Mesenchymal stem cell (in vitro differentiated cells and primary cell): Measurements from ENCODE around the gene DAND5.

Experiments used
- DNase-seq: peaks from one replicate; pipeline ENCODE4 v3.0.0-alpha.2; 2013
- H2AFZ ChIP-seq: one replicate; pipeline ENCODE4 v1.6.1; 2013; ENCODE audit warnings: low read depth, mild to moderate bottlenecking, control low read depth, inconsistent platforms, low read length, moderate library complexity
- H2AK5ac ChIP-seq: 2 replicates; pipeline ENCODE4 v1.6.1; 2013; ENCODE audit warnings: low read length, moderate library complexity, mild to moderate bottlenecking, inconsistent platforms; ENCODE audit not compliant: severe bottlenecking
- H2BK120ac ChIP-seq: one replicate; pipeline ENCODE4 v1.6.1; 2013; ENCODE audit warnings: low read depth, mild to moderate bottlenecking, inconsistent platforms, low read length, moderate library complexity
- H2BK12ac ChIP-seq, 2 experiments: one replicate each; pipeline ENCODE4 v1.6.1; 2013; ENCODE audit warnings: inconsistent platforms in 2 of 2, low read length in 2 of 2, mild to moderate bottlenecking in 2 of 2, moderate library complexity in 2 of 2, control low read depth in 1 of 2
- H2BK15ac ChIP-seq: one replicate; pipeline ENCODE4 v1.6.1; 2013; ENCODE audit warnings: mild to moderate bottlenecking, low read depth, inconsistent platforms; ENCODE audit not compliant: poor library complexity, severe bottlenecking
- H2BK5ac ChIP-seq: 2 replicates; pipeline ENCODE4 v1.6.1; 2013; ENCODE audit warnings: low read depth, mild to moderate bottlenecking, low read length, control low read depth, inconsistent platforms; ENCODE audit not compliant: poor library complexity, severe bottlenecking
- H3K14ac ChIP-seq, 2 experiments: one replicate each; pipeline ENCODE4 v1.6.1; 2013; ENCODE audit warnings: inconsistent platforms in 2 of 2, low read length in 2 of 2, control low read depth in 1 of 2, mild to moderate bottlenecking in 1 of 2, moderate library complexity in 1 of 2
- H3K18ac ChIP-seq, 2 experiments: one replicate each; pipeline ENCODE4 v1.6.1; 2013; ENCODE audit warnings: inconsistent platforms in 2 of 2, low read length in 2 of 2, control low read depth in 1 of 2, low read depth in 1 of 2, mild to moderate bottlenecking in 1 of 2
- H3K23ac ChIP-seq, 2 experiments: one replicate each; pipeline ENCODE4 v1.6.1; 2013; ENCODE audit warnings: inconsistent platforms in 2 of 2, low read length in 2 of 2, mild to moderate bottlenecking in 2 of 2, moderate library complexity in 2 of 2, control low read depth in 1 of 2
- H3K27ac ChIP-seq: 2 replicates; pipeline ENCODE4 v1.5.1; 2013; ENCODE audit warnings: mild to moderate bottlenecking, moderate library complexity, low read length, control low read depth, inconsistent platforms; ENCODE audit not compliant: poor library complexity, severe bottlenecking
- H3K27me3 ChIP-seq, 2 experiments: 2 replicates each; pipeline versions ENCODE4 v1.6.1 to v1.7.0; 2013; ENCODE audit warnings: low read length in 2 of 2, mild to moderate bottlenecking in 2 of 2, moderate library complexity in 2 of 2, control low read depth in 1 of 2, inconsistent platforms in 1 of 2; ENCODE audit not compliant: control insufficient read depth in 1 of 2, insufficient read depth in 1 of 2
- H3K36me3 ChIP-seq, 2 experiments: 2 replicates each; pipeline versions ENCODE4 v1.6.1 to v1.7.0; 2013; ENCODE audit warnings: low read length in 2 of 2, control low read depth in 1 of 2, inconsistent platforms in 1 of 2, low read depth in 1 of 2, mild to moderate bottlenecking in 1 of 2; ENCODE audit not compliant: insufficient read depth in 2 of 2, control insufficient read depth in 1 of 2
- H3K4ac ChIP-seq, 2 experiments: one replicate each; pipeline ENCODE4 v1.6.1; 2013; ENCODE audit warnings: inconsistent platforms in 2 of 2, low read length in 2 of 2, mild to moderate bottlenecking in 2 of 2, moderate library complexity in 2 of 2, control low read depth in 1 of 2, low read depth in 1 of 2
- H3K4me1 ChIP-seq: 2 replicates; pipeline ENCODE4 v1.6.1; 2013; ENCODE audit warnings: low read depth, low read length, control low read depth; ENCODE audit not compliant: control insufficient read depth, insufficient read depth
- H3K4me2 ChIP-seq: 2 replicates; pipeline ENCODE4 v1.6.1; 2013; ENCODE audit warnings: low read length, mild to moderate bottlenecking, inconsistent platforms; ENCODE audit not compliant: poor library complexity, severe bottlenecking
- H3K4me3 ChIP-seq, 2 experiments: 2 replicates each; pipeline versions ENCODE4 v1.5.1 to v1.7.0; 2013; ENCODE audit warnings: low read length in 2 of 2, mild to moderate bottlenecking in 2 of 2, control low read depth in 1 of 2, low read depth in 1 of 2; ENCODE audit not compliant: insufficient read depth in 1 of 2
- H3K79me1 ChIP-seq: replicated peaks from 2 replicates; pipeline ENCODE4 v1.6.1; 2013; ENCODE audit warnings: mild to moderate bottlenecking, control low read depth, low read length, inconsistent platforms; ENCODE audit not compliant: poor library complexity, severe bottlenecking
- H3K9ac ChIP-seq: 2 replicates; pipeline ENCODE4 v1.7.0; 2013; ENCODE audit warnings: mild to moderate bottlenecking, low read length, moderate library complexity
- H3K9me3 ChIP-seq: 2 replicates; pipeline ENCODE4 v1.7.0; 2013; ENCODE audit warnings: mild to moderate bottlenecking, low read length; ENCODE audit not compliant: control insufficient read depth
- H4K8ac ChIP-seq: one replicate; pipeline ENCODE4 v1.6.1; 2013; ENCODE audit warnings: inconsistent platforms, mild to moderate bottlenecking, low read length, moderate library complexity
- H4K91ac ChIP-seq: one replicate; pipeline ENCODE4 v1.6.1; 2013; ENCODE audit warnings: mild to moderate bottlenecking, low read length, inconsistent platforms
- WGBS: methylation state at CpG from one replicate; pipeline ENCODE4 v1.1.7; 2013; ENCODE audit warnings: mixed read lengths; 5-methylcytosine and 5-hydroxymethylcytosine counted together

The DAND5 gene

DNA sequence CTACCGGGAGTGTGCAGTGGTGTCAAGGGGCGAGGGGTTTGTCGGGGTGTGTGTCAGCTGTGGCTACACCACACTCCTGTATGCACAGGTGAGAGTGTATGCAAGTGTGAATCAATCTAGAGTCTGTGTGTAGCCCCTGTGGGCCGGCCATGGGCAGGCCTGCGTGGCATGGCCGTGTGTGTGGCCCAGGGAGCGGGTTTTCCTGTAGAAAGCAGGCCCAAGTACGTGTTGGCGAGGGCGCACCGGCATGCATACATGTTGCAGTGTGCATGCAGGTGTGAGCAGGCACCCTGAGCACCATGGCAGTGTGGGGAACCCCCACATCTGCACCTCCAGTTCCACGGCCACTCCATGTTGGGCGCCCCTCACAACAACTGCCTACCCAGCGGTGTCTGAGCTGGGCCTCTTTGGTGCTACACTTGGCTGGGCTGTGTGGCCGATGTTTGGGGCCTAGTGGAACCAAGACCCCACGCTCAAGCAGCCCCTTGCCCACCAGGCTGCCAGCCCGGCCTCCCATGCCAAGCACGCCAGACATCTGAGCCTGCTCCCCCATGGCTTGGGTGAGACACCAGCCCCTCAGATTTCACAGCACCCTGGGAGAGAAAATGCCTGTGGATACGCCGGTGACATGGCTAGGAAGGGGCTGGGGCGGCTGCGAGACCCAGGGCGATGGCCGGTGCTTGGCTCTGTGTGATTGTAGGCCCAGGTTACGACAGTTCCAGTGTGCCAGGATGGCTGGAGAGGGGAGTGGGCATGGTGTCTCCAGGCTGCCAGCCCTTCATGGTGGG, 28.0 kb downstream of the DAND5 start:
- no peak overlapping the region for H2AFZ ChIP-seq
- 96% methylated on average over 25 of the region's 25 CpGs for WGBS
- no peak overlapping the region for H4K91ac ChIP-seq
- no peak overlapping the region for H3K18ac ChIP-seq
- H3K9me3 ChIP-seq, result no peaks in the 10 kb centered on the region
- no peaks in the 10 kb centered on the region for H3K79me1 ChIP-seq
- peaks cover 0 to 32% of the 10 kb centered on the region in 2 experiments for H3K27me3 ChIP-seq
- H2BK5ac ChIP-seq, result no peak overlapping the region
- no peak overlapping the region for H2AK5ac ChIP-seq
- H3K23ac ChIP-seq, result peak overlapping the region in 1 of 2 experiments; percentile 43
- H2BK15ac ChIP-seq, result no peak overlapping the region
- no peak overlapping the region for H2BK120ac ChIP-seq
- peak overlapping the region in 1 of 2 experiments; percentile 85 for H3K14ac ChIP-seq
- H3K36me3 ChIP-seq, result peaks cover 11 to 16% of the 10 kb centered on the region in 2 experiments
- H3K27ac ChIP-seq, result no peak overlapping the region
- DNase-seq, result no peak
- H4K8ac ChIP-seq, result peak overlapping the region; percentile 29
- H3K4ac ChIP-seq, result no peak overlapping the region
- H2BK12ac ChIP-seq, result no peak overlapping the region
- H3K4me1 ChIP-seq, result peaks cover 19% of the 10 kb centered on the region
- H3K9ac ChIP-seq, result peak overlapping the region; percentile 95
- H3K4me3 ChIP-seq, result peak overlapping the region in 1 of 2 experiments; percentile 91
- no peak overlapping the region for H3K4me2 ChIP-seq

DNA sequence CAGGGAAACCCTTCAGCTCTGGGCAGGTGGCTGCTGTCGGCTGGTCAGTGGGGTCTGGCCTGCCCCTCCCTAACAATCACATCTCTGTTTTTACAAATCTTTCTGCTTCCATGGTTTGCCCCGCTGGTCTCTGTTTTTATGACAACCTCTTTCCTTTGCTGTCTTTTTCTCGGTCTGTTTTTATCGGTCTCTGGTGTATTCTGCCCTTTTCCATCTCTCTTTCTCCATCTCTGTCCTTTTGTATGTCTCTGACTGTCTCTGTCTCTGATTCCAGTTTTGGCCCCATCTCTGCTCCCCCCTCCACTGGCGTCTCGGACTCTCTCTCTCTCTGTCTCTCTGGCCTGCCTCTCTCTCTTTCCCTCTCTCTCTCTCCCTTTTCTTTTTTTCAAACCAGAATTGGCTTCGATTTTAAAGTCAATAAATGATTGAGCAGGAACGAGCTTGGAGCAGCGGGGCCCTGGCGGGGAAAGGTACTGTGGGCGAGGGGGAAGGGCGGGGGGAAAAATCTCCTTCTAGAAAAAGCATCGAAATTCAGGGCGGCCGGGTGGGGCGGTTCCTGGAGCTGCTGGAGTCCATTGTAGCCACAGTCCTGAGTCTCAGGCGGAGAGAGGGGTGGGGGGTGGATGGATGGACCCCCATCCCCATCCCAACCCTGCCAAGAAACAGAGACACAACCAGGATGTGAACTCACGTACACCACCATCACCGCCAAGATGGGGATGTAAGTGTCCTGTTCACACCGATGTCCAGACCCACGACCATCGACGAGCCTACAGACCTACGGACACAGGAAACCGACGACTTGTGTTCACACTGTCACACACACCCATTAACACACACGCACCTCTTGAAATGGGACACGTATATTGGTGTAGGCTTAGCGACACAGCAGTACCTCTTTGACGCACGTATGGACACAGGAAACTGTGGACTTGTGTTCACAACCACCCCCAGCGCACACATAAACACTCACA, 28.9 kb downstream of the DAND5 start:
- no peak overlapping the region for H4K91ac ChIP-seq
- no peak overlapping the region for H2BK15ac ChIP-seq
- no peak overlapping the region for H4K8ac ChIP-seq
- H3K4me1 ChIP-seq, result peaks cover 19% of the 10 kb centered on the region
- 80% methylated on average over 32 of the region's 32 CpGs for WGBS
- no peak overlapping the region for H3K27ac ChIP-seq
- H2AFZ ChIP-seq, result no peak overlapping the region
- H3K4me2 ChIP-seq, result no peak overlapping the region
- H2BK12ac ChIP-seq, result no peak overlapping the region
- H2AK5ac ChIP-seq, result no peak overlapping the region
- peak overlapping the region; percentile 95 for H3K9ac ChIP-seq
- H3K79me1 ChIP-seq, result no peaks in the 10 kb centered on the region
- no peak overlapping the region for H3K23ac ChIP-seq
- H3K4me3 ChIP-seq, result peak overlapping the region in 1 of 2 experiments; percentile 91
- no peak overlapping the region for H3K18ac ChIP-seq
- no peak overlapping the region for H3K14ac ChIP-seq
- peaks cover 0 to 36% of the 10 kb centered on the region in 2 experiments for H3K27me3 ChIP-seq
- no peak overlapping the region for H3K4ac ChIP-seq
- peaks cover 11 to 16% of the 10 kb centered on the region in 2 experiments for H3K36me3 ChIP-seq
- no peaks in the 10 kb centered on the region for H3K9me3 ChIP-seq
- H2BK5ac ChIP-seq, result no peak overlapping the region
- no peak for DNase-seq
- no peak overlapping the region for H2BK120ac ChIP-seq

DNA sequence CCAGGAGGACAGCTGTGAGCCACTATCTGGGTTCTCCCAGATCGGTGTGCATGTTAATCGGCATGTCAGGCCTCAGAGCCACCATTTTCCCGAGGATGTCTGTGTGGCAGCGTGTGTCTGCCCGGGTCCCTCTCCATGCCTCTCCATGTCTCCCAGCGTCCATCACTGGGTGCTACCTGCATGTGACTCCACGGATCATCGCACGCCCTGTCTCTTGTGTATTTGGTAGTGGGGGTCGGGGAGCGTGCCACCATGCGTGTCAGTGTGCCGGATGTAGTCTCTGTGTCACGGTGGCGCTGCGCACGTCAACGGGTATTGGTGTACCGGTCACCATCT, 31.8 kb downstream of the DAND5 start:
- H3K18ac ChIP-seq, result no peak overlapping the region
- H3K4ac ChIP-seq, result no peak overlapping the region
- no peak for DNase-seq
- no peak overlapping the region for H3K14ac ChIP-seq
- H2BK12ac ChIP-seq, result no peak overlapping the region
- H2AK5ac ChIP-seq, result no peak overlapping the region
- no peak overlapping the region for H2BK5ac ChIP-seq
- peak overlapping the region in 1 of 2 experiments; percentile 69 for H3K4me3 ChIP-seq
- H4K8ac ChIP-seq, result no peak overlapping the region
- no peaks in the 10 kb centered on the region for H3K79me1 ChIP-seq
- H3K4me2 ChIP-seq, result no peak overlapping the region
- no peak overlapping the region for H3K27ac ChIP-seq
- H2BK120ac ChIP-seq, result no peak overlapping the region
- no peak overlapping the region for H2AFZ ChIP-seq
- H2BK15ac ChIP-seq, result no peak overlapping the region
- peaks cover 11 to 16% of the 10 kb centered on the region in 2 experiments for H3K36me3 ChIP-seq
- peaks cover 0 to 44% of the 10 kb centered on the region in 2 experiments for H3K27me3 ChIP-seq
- H3K9me3 ChIP-seq, result no peaks in the 10 kb centered on the region
- WGBS, result 93% methylated on average over 19 of the region's 19 CpGs
- H3K4me1 ChIP-seq, result peaks cover 8% of the 10 kb centered on the region
- no peak overlapping the region for H4K91ac ChIP-seq
- no peak overlapping the region for H3K23ac ChIP-seq
- H3K9ac ChIP-seq, result peak overlapping the region; percentile 85
